Upper lobe of left lung (tissue), 6 donors: ENCODE results near the gene B9D2. TPM values are rescaled to one million over a fixed set of nuclear protein-coding genes. Genes with fewer than 3 reads are reported as not detected.

Experiments
- ATAC-seq, 2 donors: fragments of 200-7000 bp; cut with Tn5 transposase; one replicate each; pipeline ENCODE4 v1.9.1; 2022; ENCODE audit warnings: mild to moderate bottlenecking in 2 of 2, moderate library complexity in 2 of 2; ENCODE audit not compliant: low FRiP score in 2 of 2
- DNase-seq, 2 donors: peaks; one replicate each; pipeline ENCODE4 v3.0.0-alpha.2; 2019 to 2020
- H3K27ac ChIP-seq, 4 donors: fragments of 200-600 bp; sonication (generic); one replicate each; pipeline ENCODE4 v1.5.1; 2016 to 2019
- H3K27me3 ChIP-seq, 4 donors: fragments of 200-600 bp; sonication (generic); one replicate each; pipeline ENCODE4 v1.5.1; 2017 to 2019
- H3K36me3 ChIP-seq, 4 donors: fragments of 200-600 bp; sonication (generic); one replicate each; pipeline ENCODE4 v1.5.1; 2016 to 2019
- H3K4me1 ChIP-seq, 4 donors: fragments of 200-600 bp; sonication (generic); one replicate each; pipeline ENCODE4 v1.5.1; 2018 to 2019
- H3K4me3 ChIP-seq, 4 donors: fragments of 200-600 bp; sonication (generic); one replicate each; pipeline ENCODE4 v1.5.1; 2017 to 2019; ENCODE audit warnings: mild to moderate bottlenecking in 2 of 4, moderate library complexity in 1 of 4
- H3K9me3 ChIP-seq, 4 donors: fragments of 200-600 bp; sonication (generic); one replicate each; pipeline ENCODE4 v1.5.1; 2018 to 2019
- EP300 ChIP-seq, 4 donors: sonication (generic); formaldehyde crosslinking; IDR thresholded peaks; one replicate each; pipeline ENCODE4 v1.5.1; 2017; ENCODE audit warnings: antibody characterized with exemption in 4 of 4, control low read depth in 2 of 4
- POLR2A ChIP-seq, 4 donors: fragments of 450-650 bp; IDR thresholded peaks; one replicate each; pipeline ENCODE4 v1.5.1; 2016 to 2017; ENCODE audit warnings: antibody characterized with exemption in 4 of 4, mild to moderate bottlenecking in 2 of 4
- POLR2AphosphoS5 ChIP-seq, 2 donors: sonication (generic); formaldehyde crosslinking; IDR thresholded peaks; one replicate each; pipeline ENCODE4 v1.5.1; 2017; ENCODE audit warnings: antibody characterized with exemption in 2 of 2
- WGBS, 2 donors: methylation state at CpG; one replicate each; pipeline ENCODE4 v1.1.5; 2017 to 2018; 5-methylcytosine and 5-hydroxymethylcytosine counted together
- total RNA-seq, 6 donors: library from RNA; depleted of rRNA in 4 of 6; stranded (reverse); fragments of >200 nt in 4 of 6; gene quantifications; one replicate each; pipeline versions ENCODE4 v1.1.0 to v1.2.1, GENCODE V29; 2016 to 2021
- TF ChIP-seq, protein P1 (sequence below), 6 experiments: fragments of 450-650 bp in 4 of 6; fragments of 200-600 bp in 2 of 6; sonication (generic) in 2 of 6; IDR thresholded peaks; one replicate each; pipeline ENCODE4 v1.5.1; 2016 to 2019; ENCODE audit warnings: antibody characterized with exemption in 6 of 6
- donor health status: DM: no; HTN: no; CAD: no; lungs with moderate emphysema.
- donor health status: DM: no; HTN: yes; CAD: no; lungs with severe emphysema.

Gene B9D2
- total RNA-seq, 6 donors from 2014 or later, result 7.0 to 17.2 (median 10.3) TPM; not detected in 1

DNA sequence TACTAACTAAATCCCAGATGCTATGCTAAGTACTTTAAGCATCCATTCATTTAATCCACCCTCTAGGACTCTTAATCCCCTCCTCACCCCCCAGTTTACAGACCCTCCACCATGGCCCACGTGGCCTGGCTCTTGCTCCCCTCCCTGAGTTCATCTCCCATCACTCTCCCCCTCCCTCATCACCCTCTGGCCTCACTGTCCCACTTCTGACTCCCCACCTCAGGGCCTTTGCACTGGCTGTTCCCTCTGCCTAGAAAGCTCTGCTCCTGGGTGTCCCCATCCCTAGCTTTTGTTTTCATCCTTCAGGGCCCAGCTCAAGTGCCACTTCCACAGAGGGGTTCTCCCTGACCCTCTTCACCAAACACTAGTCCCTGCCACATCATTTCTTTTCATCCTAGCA is 4.2 kb downstream of the B9D2 start:
- TF ChIP-seq EP300 (IDR thresholded peaks at IDR 0.05) (no peak), POLR2AphosphoS5 (IDR thresholded peaks at IDR 0.05) (no peak), POLR2A (IDR thresholded peaks at IDR 0.05) (no peak)
- TF ChIP-seq, protein P1, sequence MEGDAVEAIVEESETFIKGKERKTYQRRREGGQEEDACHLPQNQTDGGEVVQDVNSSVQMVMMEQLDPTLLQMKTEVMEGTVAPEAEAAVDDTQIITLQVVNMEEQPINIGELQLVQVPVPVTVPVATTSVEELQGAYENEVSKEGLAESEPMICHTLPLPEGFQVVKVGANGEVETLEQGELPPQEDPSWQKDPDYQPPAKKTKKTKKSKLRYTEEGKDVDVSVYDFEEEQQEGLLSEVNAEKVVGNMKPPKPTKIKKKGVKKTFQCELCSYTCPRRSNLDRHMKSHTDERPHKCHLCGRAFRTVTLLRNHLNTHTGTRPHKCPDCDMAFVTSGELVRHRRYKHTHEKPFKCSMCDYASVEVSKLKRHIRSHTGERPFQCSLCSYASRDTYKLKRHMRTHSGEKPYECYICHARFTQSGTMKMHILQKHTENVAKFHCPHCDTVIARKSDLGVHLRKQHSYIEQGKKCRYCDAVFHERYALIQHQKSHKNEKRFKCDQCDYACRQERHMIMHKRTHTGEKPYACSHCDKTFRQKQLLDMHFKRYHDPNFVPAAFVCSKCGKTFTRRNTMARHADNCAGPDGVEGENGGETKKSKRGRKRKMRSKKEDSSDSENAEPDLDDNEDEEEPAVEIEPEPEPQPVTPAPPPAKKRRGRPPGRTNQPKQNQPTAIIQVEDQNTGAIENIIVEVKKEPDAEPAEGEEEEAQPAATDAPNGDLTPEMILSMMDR (IDR thresholded peaks at IDR 0.05), result no peak
- no peak overlapping the region for H3K4me3 ChIP-seq
- H3K27ac ChIP-seq, result no peak overlapping the region
- DNase-seq (no peak), ATAC-seq (no peak)
- WGBS, 2 donors, result 96 to 100% methylated on average over 1 of the region's 1 CpG
- peaks cover 32 to 52% (median 41%) of the 10 kb centered on the region in 4 donors for H3K4me1 ChIP-seq
- H3K9me3 ChIP-seq, result no peaks in the 10 kb centered on the region
- H3K36me3 ChIP-seq, result no peaks in the 10 kb centered on the region
- no peaks in the 10 kb centered on the region for H3K27me3 ChIP-seq

DNA sequence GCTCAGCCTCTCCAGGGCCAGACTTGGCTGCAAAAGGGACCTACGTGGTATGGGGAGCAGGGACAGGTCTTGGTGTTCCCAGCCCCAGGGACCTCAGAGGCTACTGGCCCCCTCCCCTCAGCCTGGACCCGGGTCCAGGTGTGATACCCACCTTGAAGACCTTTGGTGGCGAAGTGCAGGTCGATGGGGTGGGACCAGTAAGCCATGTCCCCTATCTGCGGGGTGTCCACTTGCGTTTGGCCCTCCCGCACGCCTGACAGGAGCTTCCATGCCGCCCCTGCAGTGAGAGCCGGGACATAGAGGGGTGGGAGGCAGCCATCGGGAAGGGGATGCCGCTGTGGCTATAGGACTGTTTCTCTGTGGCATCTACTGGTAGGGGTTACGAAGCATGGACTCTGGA is 6.2 kb downstream of the B9D2 start:
- no peak overlapping the region for H3K4me3 ChIP-seq
- 92% methylated on average over 7 to 13 of the region's 13 CpGs for WGBS, 2 donors
- ATAC-seq, result no peak
- no peaks in the 10 kb centered on the region for H3K27me3 ChIP-seq
- TF ChIP-seq, protein P1 (IDR thresholded peaks at IDR 0.05), result no peak
- TF ChIP-seq EP300 (IDR thresholded peaks at IDR 0.05), result no peak
- no peak for TF ChIP-seq POLR2AphosphoS5 (IDR thresholded peaks at IDR 0.05)
- peak overlapping the region in 2 of 4 donors; percentile 32 to 95 for H3K27ac ChIP-seq
- peaks cover 30 to 56% (median 39%) of the 10 kb centered on the region in 4 donors for H3K4me1 ChIP-seq
- no peaks in the 10 kb centered on the region for H3K36me3 ChIP-seq
- peak in 1 of 2 donors; percentile 38 for DNase-seq
- H3K9me3 ChIP-seq, result no peaks in the 10 kb centered on the region

DNA sequence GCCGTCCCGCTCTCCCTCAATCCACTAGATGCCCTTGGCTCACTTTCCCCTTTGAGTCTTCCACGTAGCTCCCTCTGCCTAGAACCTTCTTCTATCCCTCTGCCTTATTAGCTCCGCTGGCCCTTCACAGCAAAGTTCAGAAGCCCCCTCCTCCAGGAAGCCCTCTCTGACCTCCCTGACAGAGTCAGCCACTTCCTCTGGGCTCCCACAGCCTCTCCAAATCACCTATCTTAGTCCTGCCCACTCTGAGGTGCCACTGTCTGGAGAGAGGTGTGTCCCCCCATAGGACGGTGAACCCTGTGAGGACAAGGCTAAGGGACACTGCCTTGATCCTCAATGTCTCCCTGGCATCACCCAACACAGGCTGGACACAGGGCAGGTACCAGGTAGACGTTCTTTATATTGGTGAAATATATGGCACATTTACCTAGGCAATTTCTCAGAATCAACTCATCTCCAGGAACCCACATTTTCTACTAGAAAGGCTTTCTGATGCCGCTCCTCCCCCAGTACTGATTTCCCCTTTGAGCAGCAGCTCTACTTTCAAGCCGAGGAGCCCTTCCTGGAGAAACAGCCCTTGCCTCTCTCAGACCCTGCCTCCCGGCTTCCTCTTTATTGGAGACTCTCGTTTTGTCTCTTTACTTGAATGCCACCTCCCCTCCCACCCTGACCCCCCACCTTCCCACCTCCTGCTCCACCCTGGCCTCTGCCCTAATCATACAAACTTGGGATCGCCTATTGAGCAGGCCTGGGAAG is 6.8 kb downstream of the B9D2 start:
- no peaks in the 10 kb centered on the region for H3K36me3 ChIP-seq
- H3K27ac ChIP-seq, result peak overlapping the region in 3 of 4 donors; percentile 32 to 95 (median 89)
- H3K9me3 ChIP-seq, result no peaks in the 10 kb centered on the region
- peaks cover 29 to 59% (median 37%) of the 10 kb centered on the region in 4 donors for H3K4me1 ChIP-seq
- no peak overlapping the region for H3K4me3 ChIP-seq
- no peak for ATAC-seq
- WGBS, 2 donors, result 78 to 87% methylated on average over 11 of the region's 11 CpGs
- DNase-seq, result peak in 1 of 2 donors; percentile 52
- TF ChIP-seq POLR2AphosphoS5 (IDR thresholded peaks at IDR 0.05), result no peak
- TF ChIP-seq EP300 (IDR thresholded peaks at IDR 0.05), result no peak
- TF ChIP-seq, protein P1 (IDR thresholded peaks at IDR 0.05), result no peak
- no peak for TF ChIP-seq POLR2A (IDR thresholded peaks at IDR 0.05)
- no peaks in the 10 kb centered on the region for H3K27me3 ChIP-seq

DNA sequence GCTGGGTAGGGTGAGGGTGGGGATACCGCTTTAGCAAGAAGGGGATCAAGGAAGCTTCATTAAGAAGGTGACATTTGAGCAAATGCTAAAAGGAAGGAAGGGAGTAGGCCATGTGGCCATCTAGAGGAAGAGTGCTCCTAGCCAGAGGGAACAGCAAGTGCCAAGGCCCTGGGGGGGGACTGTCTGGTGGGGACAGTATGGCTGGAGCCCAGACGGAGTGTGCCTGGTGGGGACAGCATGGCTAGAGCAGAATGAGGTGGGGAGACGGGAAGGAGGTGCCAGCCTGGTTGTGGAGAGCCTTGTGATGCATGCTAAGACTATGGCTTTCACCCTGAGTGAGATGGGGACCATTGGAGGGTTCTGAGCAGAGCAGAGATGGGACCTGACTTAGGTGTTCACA is 8.1 kb downstream of the B9D2 start:
- peak overlapping the region; percentile 34 to 95 (median 89) for H3K27ac ChIP-seq
- DNase-seq (no peak), ATAC-seq (no peak)
- no peaks in the 10 kb centered on the region for H3K36me3 ChIP-seq
- no peaks in the 10 kb centered on the region for H3K9me3 ChIP-seq
- H3K27me3 ChIP-seq, result no peaks in the 10 kb centered on the region
- 43 to 78% methylated on average over 3 of the region's 3 CpGs for WGBS, 2 donors
- no peak overlapping the region for H3K4me3 ChIP-seq
- TF ChIP-seq POLR2AphosphoS5 (IDR thresholded peaks at IDR 0.05), result peak in 1 of 2 donors; percentile 31
- no peak for TF ChIP-seq POLR2A (IDR thresholded peaks at IDR 0.05)
- peaks cover 29 to 72% (median 46%) of the 10 kb centered on the region in 4 donors for H3K4me1 ChIP-seq

DNA sequence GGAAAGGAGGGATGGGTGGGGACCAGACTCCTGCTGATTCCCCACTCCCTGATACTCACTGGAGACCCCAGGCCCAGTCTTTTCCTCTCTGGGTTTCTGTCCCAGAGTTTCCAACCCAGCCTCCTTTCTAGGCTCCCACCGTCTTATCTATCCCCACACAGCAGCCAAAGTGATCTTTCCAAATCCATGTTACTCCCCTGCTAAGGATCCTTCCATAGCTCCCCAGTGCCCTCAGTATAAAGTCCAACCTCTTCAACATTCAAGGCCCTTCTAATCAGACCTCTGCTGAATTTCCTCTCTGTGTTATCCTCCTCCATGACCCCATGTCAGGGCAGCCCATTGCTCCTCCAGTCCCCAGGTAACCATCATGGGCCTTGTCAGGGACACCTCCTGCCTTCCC is 8.9 kb downstream of the B9D2 start:
- TF ChIP-seq, protein P1 (IDR thresholded peaks at IDR 0.05), result no peak
- TF ChIP-seq POLR2A (IDR thresholded peaks at IDR 0.05), result no peak
- TF ChIP-seq POLR2AphosphoS5 (IDR thresholded peaks at IDR 0.05), result no peak
- no peak for TF ChIP-seq EP300 (IDR thresholded peaks at IDR 0.05)
- Histone ChIP-seq H3K27me3 (no peaks in the 10 kb centered on the region), H3K4me1 (peaks cover 33 to 80% (median 53%) of the 10 kb centered on the region in 4 donors), H3K36me3 (no peaks in the 10 kb centered on the region), H3K27ac (peak overlapping the region in 3 of 4 donors; percentile 89 to 95 (median 89)), H3K4me3 (no peak overlapping the region), H3K9me3 (no peaks in the 10 kb centered on the region)
- 95 to 100% methylated on average over 1 of the region's 1 CpG for WGBS, 2 donors
- DNase-seq (no peak), ATAC-seq (no peak)
